Suprapubic skin (tissue), 4 donors: ENCODE data around the gene ST3GAL3. TPM values are rescaled to one million over a fixed set of nuclear protein-coding genes. Genes with fewer than 3 reads are reported as not detected.

Experiments used
- DNase-seq, 2 donors: peaks; one replicate each; pipeline ENCODE4 v3.0.0-alpha.2; 2019; ENCODE audit warnings: low spot score in 2 of 2
- H3K27ac ChIP-seq: fragments of 200-600 bp; sonication (generic); one replicate; pipeline ENCODE4 v1.5.1; 2019
- H3K27me3 ChIP-seq: fragments of 200-600 bp; sonication (generic); one replicate; pipeline ENCODE4 v1.5.1; 2019
- H3K36me3 ChIP-seq: fragments of 200-600 bp; sonication (generic); one replicate; pipeline ENCODE4 v1.5.1; 2019
- H3K4me1 ChIP-seq: fragments of 200-600 bp; sonication (generic); one replicate; pipeline ENCODE4 v1.5.1; 2019
- H3K4me3 ChIP-seq: fragments of 200-600 bp; sonication (generic); one replicate; pipeline ENCODE4 v1.5.1; 2019; ENCODE audit warnings: mild to moderate bottlenecking
- H3K9me3 ChIP-seq: fragments of 200-600 bp; sonication (generic); one replicate; pipeline ENCODE4 v1.5.1; 2019
- CTCF ChIP-seq, 2 donors: fragments of 200-600 bp in 1 of 2; fragments of 450-650 bp in 1 of 2; sonication (generic) in 1 of 2; IDR thresholded peaks; one replicate each; pipeline ENCODE4 v1.5.1; 2016 to 2019; ENCODE audit warnings: antibody characterized with exemption in 2 of 2, mild to moderate bottlenecking in 1 of 2, moderate library complexity in 1 of 2
- EP300 ChIP-seq: sonication (generic); formaldehyde crosslinking; IDR thresholded peaks from one replicate; pipeline ENCODE4 v1.6.1; 2017; ENCODE audit warnings: antibody characterized with exemption
- POLR2A ChIP-seq, 2 donors: fragments of 450-650 bp; IDR thresholded peaks; one replicate each; pipeline ENCODE4 v1.6.1; 2017; ENCODE audit warnings: antibody characterized with exemption in 2 of 2, mild to moderate bottlenecking in 2 of 2, moderate library complexity in 2 of 2
- POLR2AphosphoS5 ChIP-seq, 3 donors: sonication (generic); formaldehyde crosslinking; IDR thresholded peaks; one replicate each; pipeline ENCODE4 v1.6.1; 2017; ENCODE audit warnings: antibody characterized with exemption in 3 of 3
- WGBS: methylation state at CpG from one replicate; pipeline ENCODE4 v1.1.5; 2018; 5-methylcytosine and 5-hydroxymethylcytosine counted together
- total RNA-seq, 4 donors: library from RNA; depleted of rRNA; stranded (reverse); fragments of >200 nt; gene quantifications; one replicate each; pipeline ENCODE4 v1.1.0, GENCODE V29; 2016

ST3GAL3 gene
- total RNA-seq, 4 donors from 2014 or later, result 6.3 to 21.0 (median 9.9) TPM

GRCh38 chr1:43843684-43844083 is 136.3 kb downstream of the ST3GAL3 start:
- H3K4me3 ChIP-seq, result no peak overlapping the region
- H3K36me3 ChIP-seq, result peaks cover 6% of the 10 kb centered on the region
- no peak overlapping the region for H3K27ac ChIP-seq
- H3K4me1 ChIP-seq, result no peaks in the 10 kb centered on the region
- no peak for DNase-seq
- TF ChIP-seq POLR2AphosphoS5 (IDR thresholded peaks at IDR 0.05), result no peak
- TF ChIP-seq EP300, result no peak
- no peak for TF ChIP-seq CTCF (IDR thresholded peaks at IDR 0.05)
- TF ChIP-seq POLR2A (IDR thresholded peaks at IDR 0.05), result no peak
- no peaks in the 10 kb centered on the region for H3K9me3 ChIP-seq
- 85% methylated on average over 5 of the region's 5 CpGs for WGBS
- no peaks in the 10 kb centered on the region for H3K27me3 ChIP-seq

DNA sequence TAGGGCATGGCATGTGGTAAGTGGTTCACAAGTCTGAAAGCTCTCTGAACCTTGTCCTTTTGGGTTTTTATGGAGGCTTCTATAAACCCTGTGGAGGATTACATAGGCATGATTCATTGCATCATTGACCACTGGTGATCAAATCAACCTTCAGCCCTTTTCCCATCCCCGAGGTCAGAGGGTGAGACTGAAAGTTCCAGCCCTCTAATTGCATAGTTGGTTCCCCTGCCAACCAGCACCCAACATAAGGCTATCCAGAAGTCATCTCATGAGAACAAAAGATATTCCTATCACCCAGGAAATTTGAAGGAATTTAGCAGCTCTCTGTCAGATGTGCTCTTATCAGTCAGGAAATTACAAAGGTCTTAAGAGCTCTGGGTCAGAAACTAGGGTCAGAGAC is 136.8 kb downstream of the ST3GAL3 start:
- TF ChIP-seq POLR2A (IDR thresholded peaks at IDR 0.05) (no peak), EP300 (no peak), POLR2AphosphoS5 (IDR thresholded peaks at IDR 0.05) (no peak), CTCF (IDR thresholded peaks at IDR 0.05) (no peak)
- no peaks in the 10 kb centered on the region for H3K9me3 ChIP-seq
- H3K4me1 ChIP-seq, result no peaks in the 10 kb centered on the region
- H3K36me3 ChIP-seq, result peaks cover 6% of the 10 kb centered on the region
- no peak overlapping the region for H3K4me3 ChIP-seq
- no peaks in the 10 kb centered on the region for H3K27me3 ChIP-seq
- no peak for DNase-seq
- WGBS, result 100% methylated on average over 1 of the region's 1 CpG
- H3K27ac ChIP-seq, result no peak overlapping the region

DNA sequence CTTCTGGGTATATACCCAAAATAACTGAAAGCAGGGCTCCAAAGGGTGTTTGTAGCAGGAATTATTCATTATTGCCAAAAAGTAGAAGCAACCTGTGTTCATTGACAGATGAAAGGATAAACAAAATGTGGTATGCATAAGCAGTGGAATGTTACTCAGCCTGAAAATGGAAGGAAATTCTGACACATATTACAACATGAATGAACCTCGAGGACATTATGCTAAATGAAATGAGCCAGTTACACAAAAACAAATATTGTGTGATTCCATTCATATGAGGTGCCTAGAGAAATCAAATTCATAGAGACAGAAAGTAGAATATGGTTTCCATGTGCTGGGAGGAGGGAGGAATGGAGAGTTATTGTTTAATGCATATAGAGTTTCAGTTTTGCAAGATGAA is 140.0 kb downstream of the ST3GAL3 start:
- TF ChIP-seq CTCF (IDR thresholded peaks at IDR 0.05) (no peak), POLR2A (IDR thresholded peaks at IDR 0.05) (no peak), EP300 (no peak), POLR2AphosphoS5 (IDR thresholded peaks at IDR 0.05) (no peak)
- no peak for DNase-seq
- Histone ChIP-seq H3K27ac (no peak overlapping the region), H3K27me3 (no peaks in the 10 kb centered on the region), H3K9me3 (no peaks in the 10 kb centered on the region), H3K4me1 (no peaks in the 10 kb centered on the region), H3K36me3 (peaks cover 4% of the 10 kb centered on the region), H3K4me3 (no peak overlapping the region)
- 40% methylated on average over 1 of the region's 1 CpG for WGBS

DNA sequence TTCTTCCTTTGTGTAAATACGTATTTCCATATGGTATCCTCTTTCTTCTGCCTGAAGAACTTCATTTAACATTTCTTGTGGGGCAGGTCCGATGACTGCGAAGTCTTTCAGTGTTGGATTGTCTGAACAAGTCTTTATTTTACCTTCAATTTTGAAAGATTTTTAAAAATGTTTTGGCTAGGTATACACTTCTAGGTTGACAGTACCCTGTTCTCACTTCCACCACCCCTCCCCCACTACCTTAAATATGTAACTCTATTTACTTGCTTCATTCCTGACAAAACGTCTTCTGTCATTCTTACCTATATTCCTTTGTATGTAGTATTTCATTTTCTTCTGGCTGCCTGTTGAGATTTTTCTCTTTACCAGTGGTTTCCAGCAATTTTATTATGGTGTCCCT is 140.5 kb downstream of the ST3GAL3 start:
- TF ChIP-seq EP300, result no peak
- no peaks in the 10 kb centered on the region for H3K36me3 ChIP-seq
- no peak overlapping the region for H3K4me3 ChIP-seq
- 82% methylated on average over 4 of the region's 4 CpGs for WGBS
- H3K27me3 ChIP-seq, result no peaks in the 10 kb centered on the region
- no peaks in the 10 kb centered on the region for H3K4me1 ChIP-seq
- H3K9me3 ChIP-seq, result no peaks in the 10 kb centered on the region
- no peak overlapping the region for H3K27ac ChIP-seq
- no peak for DNase-seq

- H3K4me1 ChIP-seq, result no peaks in the 10 kb centered on the region
- DNase-seq, result no peak
- H3K4me3 ChIP-seq, result no peak overlapping the region
- TF ChIP-seq EP300 (no peak), POLR2A (IDR thresholded peaks at IDR 0.05) (no peak), CTCF (IDR thresholded peaks at IDR 0.05) (no peak), POLR2AphosphoS5 (IDR thresholded peaks at IDR 0.05) (no peak)
- H3K27ac ChIP-seq, result no peak overlapping the region
- no peaks in the 10 kb centered on the region for H3K9me3 ChIP-seq
- no peaks in the 10 kb centered on the region for H3K27me3 ChIP-seq
- WGBS, result 100% methylated on average over 1 of the region's 1 CpG
- no peaks in the 10 kb centered on the region for H3K36me3 ChIP-seq
These were observed 142.3 kb downstream of the ST3GAL3 start for GRCh38 chr1:43849670-43850069.

GRCh38 chr1:43850591-43851233 is 143.4 kb downstream of the ST3GAL3 start:
- no peak overlapping the region for H3K27ac ChIP-seq
- H3K4me1 ChIP-seq, result no peaks in the 10 kb centered on the region
- no peaks in the 10 kb centered on the region for H3K36me3 ChIP-seq
- H3K27me3 ChIP-seq, result no peaks in the 10 kb centered on the region
- WGBS, result 93% methylated on average over 8 of the region's 8 CpGs
- no peak for DNase-seq
- TF ChIP-seq POLR2AphosphoS5 (IDR thresholded peaks at IDR 0.05) (no peak), POLR2A (IDR thresholded peaks at IDR 0.05) (no peak), CTCF (IDR thresholded peaks at IDR 0.05) (no peak), EP300 (no peak)
- H3K4me3 ChIP-seq, result no peak overlapping the region
- no peaks in the 10 kb centered on the region for H3K9me3 ChIP-seq
